OCI-LY3 (cell line): ENCODE data around the gene POLRMT.

Source experiments
- H2AFZ ChIP-seq: fragments of 200-600, 300-600 bp; shearing (Covaris generic); 2 replicates; pipeline ENCODE4 v1.6.0; 2014; ENCODE audit warnings: antibody characterized with exemption, low read depth, low read length
- H3K27ac ChIP-seq: fragments of 200-600, 300-600 bp; sonication (generic); 2 replicates; pipeline ENCODE4 v1.5.1; 2014; ENCODE audit warnings: mild to moderate bottlenecking, low read length, moderate library complexity, mixed read lengths
- H3K27me3 ChIP-seq: fragments of 200-600, 300-600 bp; sonication (generic); 2 replicates; pipeline ENCODE4 v1.6.1; 2014; ENCODE audit warnings: low read depth, low read length, mixed read lengths
- H3K36me3 ChIP-seq: fragments of 200-600, 300-600 bp; sonication (generic); replicated peaks from 2 replicates; pipeline ENCODE3; 2014; ENCODE audit warnings: low read depth, low read length, mixed read lengths
- H3K4me1 ChIP-seq: fragments of 300-600, 200-600 bp; sonication (generic); 2 replicates; pipeline ENCODE4 v1.6.1; 2014; ENCODE audit warnings: low read length, mixed read lengths
- H3K4me2 ChIP-seq: fragments of 200-600, 300-600 bp; sonication (generic); 2 replicates; pipeline ENCODE4 v1.6.1; 2014; ENCODE audit warnings: low read length, mixed read lengths
- H3K4me3 ChIP-seq: fragments of 300-600, 200-600 bp; sonication (generic); 2 replicates; pipeline ENCODE4 v1.5.1; 2014; ENCODE audit warnings: antibody characterized with exemption, mild to moderate bottlenecking, low read length, moderate library complexity
- H3K79me2 ChIP-seq: fragments of 300-600, 200-600 bp; shearing (Covaris generic); 2 replicates; pipeline ENCODE4 v1.6.1; 2014; ENCODE audit warnings: mild to moderate bottlenecking, low read length, mixed read lengths
- H3K9ac ChIP-seq: fragments of 300-600, 200-600 bp; shearing (Covaris generic); 2 replicates; pipeline ENCODE4 v1.6.0; 2014; ENCODE audit warnings: mild to moderate bottlenecking, low read length, moderate library complexity
- H3K9me3 ChIP-seq: fragments of 200-600, 300-600 bp; shearing (Covaris generic); 2 replicates; pipeline ENCODE4 v1.6.1; 2014; ENCODE audit warnings: low read length, mixed read lengths; ENCODE audit not compliant: insufficient read depth
- H4K20me1 ChIP-seq: fragments of 200-600, 300-600 bp; sonication (generic); 2 replicates; pipeline ENCODE4 v1.6.1; 2016; ENCODE audit warnings: low read length, mixed read lengths; ENCODE audit not compliant: insufficient read depth
- CTCF ChIP-seq: fragments of 200-600, 300-600 bp; sonication (generic); IDR thresholded peaks from 2 replicates; pipeline ENCODE4 v1.5.1; 2014; ENCODE audit warnings: antibody characterized with exemption, low read length, low read depth
- EZH2phosphoT487 ChIP-seq: fragments of 200-600 bp; shearing (Covaris generic); IDR thresholded peaks from 2 replicates; pipeline ENCODE4 v1.6.1; 2018; ENCODE audit warnings: antibody characterized with exemption, mixed run types, low read depth

The POLRMT gene

DNA sequence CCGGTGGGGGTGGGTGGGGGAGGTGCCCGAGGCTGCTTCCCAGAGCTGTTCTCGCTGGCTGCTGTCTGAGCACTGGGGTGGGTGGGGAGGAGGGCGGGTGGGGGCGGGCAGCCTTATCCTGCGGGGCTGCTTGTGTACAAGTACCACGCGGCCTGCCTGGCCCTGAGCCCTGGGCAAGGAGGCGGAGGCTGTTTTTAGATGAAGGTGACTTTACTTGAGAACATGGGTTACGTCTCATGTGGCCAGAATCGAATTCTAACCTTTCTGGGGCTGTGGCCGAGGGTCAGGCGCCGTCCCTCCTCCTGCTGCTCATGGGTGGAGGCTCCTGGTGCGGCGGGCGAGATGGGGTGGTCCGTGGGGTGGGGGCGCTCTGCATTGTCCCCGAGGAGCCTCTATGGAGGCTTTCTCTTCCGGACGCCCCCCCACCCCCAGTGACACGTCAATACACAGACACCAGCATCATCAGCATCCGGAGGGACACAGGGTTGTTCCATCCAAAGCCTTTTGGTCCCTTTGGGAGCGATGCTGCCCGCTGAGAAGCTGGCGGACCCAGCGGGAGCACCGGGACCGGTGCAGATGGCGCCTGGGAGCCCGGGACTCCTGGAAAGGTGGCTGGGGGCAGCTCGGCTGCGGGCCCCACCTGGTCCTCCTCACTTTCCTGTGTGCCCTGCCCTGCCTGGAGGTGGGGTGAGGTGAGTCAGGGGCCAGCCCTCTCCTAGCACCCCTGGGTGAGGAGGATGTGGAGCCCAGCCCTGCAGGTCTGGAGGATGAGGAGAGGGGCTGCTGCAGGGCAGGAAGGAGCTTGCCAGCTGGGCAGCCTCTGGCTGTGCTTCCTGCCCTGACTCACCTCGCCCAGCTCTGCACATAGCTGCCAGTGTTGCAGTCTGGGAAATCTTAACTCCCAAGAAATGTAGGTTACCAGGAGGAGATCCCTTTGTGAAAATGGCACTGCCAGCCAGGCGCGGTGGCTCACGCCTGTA is 57.5 kb downstream of the POLRMT start:
- no peak overlapping the region for H3K4me2 ChIP-seq
- no peak overlapping the region for H3K27ac ChIP-seq
- H3K79me2 ChIP-seq = peaks cover 82% of the 10 kb centered on the region
- H2AFZ ChIP-seq = no peak overlapping the region
- TF ChIP-seq CTCF (no peak), EZH2phosphoT487 (no peak)
- H3K9me3 ChIP-seq = no peaks in the 10 kb centered on the region
- H3K4me1 ChIP-seq = peaks cover 17% of the 10 kb centered on the region
- peaks cover 36% of the 10 kb centered on the region for H3K36me3 ChIP-seq
- H4K20me1 ChIP-seq = peaks cover 73% of the 10 kb centered on the region
- no peaks in the 10 kb centered on the region for H3K27me3 ChIP-seq
- no peak overlapping the region for H3K9ac ChIP-seq
- H3K4me3 ChIP-seq = no peak overlapping the region

- Histone ChIP-seq H3K9me3 (no peaks in the 10 kb centered on the region), H3K79me2 (peaks cover 75% of the 10 kb centered on the region), H4K20me1 (peaks cover 66% of the 10 kb centered on the region), H3K36me3 (peaks cover 33% of the 10 kb centered on the region), H3K4me3 (peak overlapping the region; percentile 17; the same call in 1 of the 2 replicates), H2AFZ (no peak overlapping the region), H3K9ac (no peak overlapping the region), H3K4me1 (peaks cover 17% of the 10 kb centered on the region), H3K27ac (no peak overlapping the region), H3K27me3 (no peaks in the 10 kb centered on the region), H3K4me2 (peak overlapping the region; percentile 18)
- TF ChIP-seq EZH2phosphoT487 (no peak), CTCF (no peak)
Measured at GRCh38 chr19:574658-575526, 58.4 kb downstream of the POLRMT start.

GRCh38 chr19:573519-573825 is 59.9 kb downstream of the POLRMT start:
- Histone ChIP-seq H3K9me3 (no peaks in the 10 kb centered on the region), H3K4me2 (peak overlapping the region; percentile 100), H3K79me2 (peaks cover 61% of the 10 kb centered on the region), H3K4me1 (peaks cover 17% of the 10 kb centered on the region), H3K4me3 (peak overlapping the region; percentile 93), H3K9ac (peak overlapping the region; percentile 95), H2AFZ (no peak overlapping the region), H3K27ac (peak overlapping the region; percentile 67; the same call in 1 of the 2 replicates), H3K27me3 (no peaks in the 10 kb centered on the region), H3K36me3 (peaks cover 28% of the 10 kb centered on the region), H4K20me1 (peaks cover 52% of the 10 kb centered on the region)
- no peak for TF ChIP-seq CTCF
- no peak for TF ChIP-seq EZH2phosphoT487
